Suppressor macrophage treated with lipopolysaccharide for 1 hour (primary cell): Measurements from ENCODE around the gene TMPRSS13.
A peak's percentile ranks its signal among the peaks of the same experiment; 100 is the strongest.
"Not testable (repeated sequence)": the region's sequence is repeated elsewhere in the genome, so short reads cannot be mapped to it uniquely, and the experiment has no call there.

Experiments
- DNase-seq, 3 donors: peaks; one replicate each; pipeline ENCODE4 v3.0.0-alpha.2; 2020 to 2022

TMPRSS13 gene

DNA sequence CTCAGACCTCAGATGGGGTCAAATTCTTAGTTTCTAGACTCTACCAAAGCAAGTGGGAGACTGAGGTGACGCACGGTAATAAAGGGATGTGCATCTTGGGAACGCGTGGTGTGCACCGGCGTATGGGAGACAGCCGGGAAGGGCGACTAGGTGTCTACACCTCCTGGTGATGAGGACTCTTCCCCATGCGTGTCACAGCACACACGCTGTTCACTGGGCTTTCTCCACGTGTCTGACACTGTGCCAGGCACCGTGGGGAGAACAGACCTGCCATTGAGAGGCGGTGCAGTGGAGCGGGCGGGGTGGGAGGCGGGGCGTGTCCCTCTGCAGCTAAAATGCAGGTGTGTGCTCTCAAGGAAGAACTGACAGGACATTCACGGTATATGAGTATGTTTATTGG lies 58.0 kb downstream of the TMPRSS13 start:
- no peak for DNase-seq

GRCh38 chr11:117870103-117870952 lies 58.9 kb downstream of the TMPRSS13 start:
- DNase-seq = no peak

- no peak for DNase-seq
These were observed 59.6 kb downstream of the TMPRSS13 start for GRCh38 chr11:117869604-117870003.

DNA sequence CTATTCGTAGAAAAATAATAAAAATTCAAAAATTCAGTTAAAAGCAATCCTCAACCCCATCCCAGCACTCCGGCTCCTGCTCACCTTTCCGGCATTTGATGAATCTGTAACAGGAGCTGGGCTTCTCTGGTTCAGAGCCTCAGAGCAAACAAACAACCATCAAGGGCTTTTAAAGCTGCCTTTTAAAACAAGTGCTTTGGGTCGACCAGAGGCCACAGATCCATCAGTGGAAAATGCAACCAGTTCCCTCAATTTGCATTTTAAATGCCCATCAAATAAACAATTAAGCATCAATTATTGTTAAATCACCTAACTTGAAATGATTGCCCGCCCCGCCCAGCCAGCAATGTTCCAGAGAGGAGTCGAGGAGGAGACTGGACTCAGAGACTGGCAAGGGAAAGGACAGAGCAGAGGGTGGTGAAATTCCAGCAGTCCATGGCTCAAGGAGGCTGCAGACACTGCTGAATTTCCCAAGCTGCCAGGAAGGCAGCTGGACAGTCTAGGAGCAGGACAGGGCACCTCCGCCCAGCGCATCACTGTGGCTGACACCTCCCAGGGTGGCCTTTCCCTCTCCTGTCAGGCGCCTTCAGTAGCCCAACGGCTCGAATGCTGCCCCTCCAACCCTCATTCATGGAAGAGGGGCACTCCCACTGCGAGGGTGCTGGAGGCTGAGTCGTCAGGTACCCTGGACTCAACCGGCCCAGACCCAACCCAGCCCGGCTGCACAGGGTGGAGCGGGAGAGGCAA lies 60.2 kb downstream of the TMPRSS13 start:
- DNase-seq = no peak

- DNase-seq = no peak
These were observed 61.1 kb downstream of the TMPRSS13 start for GRCh38 chr11:117868088-117868487.

GRCh38 chr11:117866526-117866925 lies 62.7 kb downstream of the TMPRSS13 start:
- DNase-seq = no peak

- DNase-seq = not testable (repeated sequence)
These were observed 63.7 kb downstream of the TMPRSS13 start for GRCh38 chr11:117865546-117865945.

GRCh38 chr11:117863383-117863782 lies 65.8 kb downstream of the TMPRSS13 start:
- DNase-seq = no peak

- DNase-seq = no peak
These were observed 66.4 kb downstream of the TMPRSS13 start for GRCh38 chr11:117862753-117863152.

DNA sequence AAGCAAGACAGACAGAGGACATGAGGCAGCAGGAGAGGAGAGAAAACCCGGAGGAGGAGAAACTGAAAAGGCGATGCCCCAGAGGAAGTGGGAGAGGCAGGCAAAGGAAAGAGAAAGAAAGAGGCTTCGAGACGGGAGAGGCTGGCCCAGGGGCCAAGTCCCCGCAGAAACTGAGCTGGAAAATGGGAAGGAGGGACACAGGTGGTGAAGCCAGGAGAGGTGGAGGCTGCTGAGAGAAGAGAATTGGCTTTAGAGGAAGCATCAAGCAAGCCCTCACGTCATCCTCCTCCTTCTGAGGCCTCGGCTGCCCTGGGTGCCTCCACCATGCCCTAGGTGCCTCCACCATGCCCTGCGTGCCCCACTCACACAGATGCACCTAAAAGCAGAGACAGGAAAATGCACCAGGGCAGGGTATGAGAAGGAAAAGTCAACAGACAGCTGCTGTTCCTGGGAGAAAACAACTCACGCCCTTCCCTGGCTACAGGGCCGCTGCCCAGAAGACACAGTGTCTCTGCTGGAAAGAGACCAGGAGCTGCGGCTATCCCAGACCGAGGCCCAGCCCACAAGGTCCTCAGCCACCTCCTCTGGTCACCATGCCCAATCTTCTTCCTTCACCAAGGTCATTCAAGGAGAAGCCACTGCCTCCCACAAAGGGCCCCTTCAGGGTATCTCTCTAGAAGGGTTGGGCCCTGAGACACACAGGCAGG lies 67.0 kb downstream of the TMPRSS13 start:
- DNase-seq = peak in 1 of 3 donors; percentile 20

GRCh38 chr11:117861151-117862018 lies 67.8 kb downstream of the TMPRSS13 start:
- no peak for DNase-seq

DNA sequence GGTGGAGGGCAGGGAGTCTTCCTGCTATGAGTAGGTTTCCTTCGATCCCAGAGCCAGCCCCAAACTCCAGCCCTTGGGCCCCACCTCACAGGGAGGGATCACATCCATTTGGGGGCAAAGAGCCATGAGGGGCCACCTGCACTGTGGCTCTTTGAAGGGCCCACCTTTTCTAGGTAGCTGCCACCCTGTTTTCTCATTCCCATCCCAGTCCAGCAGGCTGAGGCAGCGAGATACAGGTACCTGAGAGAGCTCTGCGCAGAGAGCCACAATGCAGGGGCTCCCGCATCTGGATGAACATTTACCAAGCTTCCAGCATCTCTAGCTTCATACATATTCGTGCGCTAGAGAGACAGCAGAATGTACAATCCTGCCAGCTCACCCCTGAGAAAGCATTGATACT lies 69.1 kb downstream of the TMPRSS13 start:
- no peak for DNase-seq

GRCh38 chr11:117859488-117860112 lies 69.6 kb downstream of the TMPRSS13 start:
- DNase-seq = no peak

GRCh38 chr11:117859061-117859460 lies 70.1 kb downstream of the TMPRSS13 start:
- DNase-seq = no peak

GRCh38 chr11:117857734-117858414 lies 71.3 kb downstream of the TMPRSS13 start:
- no peak for DNase-seq

DNA sequence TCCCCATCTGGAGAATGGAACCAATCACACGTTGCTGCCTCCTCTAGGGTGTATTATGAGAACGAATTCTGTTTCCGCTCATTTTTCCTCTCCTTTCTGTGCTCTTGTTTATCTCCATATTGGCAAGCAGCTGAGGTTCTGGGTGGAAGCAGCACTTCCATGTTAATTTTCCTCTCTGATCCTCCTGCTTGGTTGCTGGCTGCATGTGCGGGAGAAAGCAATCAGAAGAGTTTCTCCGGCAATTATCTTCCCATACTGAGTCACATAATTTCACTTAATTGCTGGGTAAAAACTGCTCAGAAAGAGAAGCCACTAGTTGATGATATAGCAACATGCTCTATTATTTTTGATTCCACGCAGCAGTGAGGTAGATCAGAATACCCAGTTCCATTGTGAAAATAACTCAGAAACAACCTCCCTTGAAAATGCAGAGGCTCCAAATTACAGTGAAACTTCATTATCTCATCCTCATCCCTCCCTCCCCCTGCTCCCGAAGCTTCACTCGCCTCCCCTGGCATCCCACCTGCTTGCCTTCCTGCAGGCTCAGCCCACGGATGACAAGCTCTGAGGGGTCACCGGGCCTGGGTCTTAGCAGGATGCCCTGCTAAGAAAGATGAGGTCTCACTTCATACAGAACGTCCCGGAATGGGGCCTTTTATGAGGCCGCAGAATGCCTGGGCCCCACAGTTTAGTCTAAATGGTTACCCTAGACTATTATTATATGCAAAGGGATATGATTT lies 73.1 kb downstream of the TMPRSS13 start:
- no peak for DNase-seq

DNA sequence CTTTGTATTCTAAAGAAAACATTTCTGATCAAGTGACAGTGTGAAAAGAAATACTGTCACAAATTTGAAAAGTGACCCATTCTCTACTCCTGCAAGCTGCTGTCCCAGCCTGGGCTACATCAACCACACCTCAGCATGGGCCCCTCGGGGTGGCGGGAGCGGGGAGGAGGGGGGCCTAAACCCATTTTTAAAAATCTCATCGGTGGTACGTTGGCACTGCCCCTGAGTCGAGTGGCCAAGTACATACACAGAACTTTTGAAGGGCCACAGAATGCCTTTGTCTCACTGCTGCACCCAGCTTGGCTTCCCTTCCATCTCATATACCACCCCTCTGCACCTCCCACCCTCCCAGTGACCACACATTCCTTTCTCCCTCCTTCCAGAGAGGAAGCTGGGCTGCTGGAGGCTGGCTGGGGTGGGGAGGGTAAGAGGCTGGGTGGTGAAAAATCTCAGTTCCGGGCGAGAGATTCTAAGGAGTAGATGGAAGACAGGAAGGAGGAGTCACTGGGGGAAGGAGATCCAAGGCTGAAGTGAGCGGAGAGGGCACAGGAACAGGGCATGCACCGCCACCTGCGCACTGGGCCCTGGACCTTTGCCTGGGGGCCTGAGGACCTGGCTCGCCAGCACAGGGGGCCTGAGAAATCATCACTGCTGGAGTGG lies 73.9 kb downstream of the TMPRSS13 start:
- DNase-seq = no peak

- DNase-seq = no peak
These were observed 76.9 kb downstream of the TMPRSS13 start for GRCh38 chr11:117852309-117852708.

GRCh38 chr11:117851852-117852251 lies 77.3 kb downstream of the TMPRSS13 start:
- no peak for DNase-seq

GRCh38 chr11:117851106-117851505 lies 78.1 kb downstream of the TMPRSS13 start:
- peak; percentile 32 to 49 (median 49) for DNase-seq
